ENCODE measurements around the gene SHANK3.

DNA sequence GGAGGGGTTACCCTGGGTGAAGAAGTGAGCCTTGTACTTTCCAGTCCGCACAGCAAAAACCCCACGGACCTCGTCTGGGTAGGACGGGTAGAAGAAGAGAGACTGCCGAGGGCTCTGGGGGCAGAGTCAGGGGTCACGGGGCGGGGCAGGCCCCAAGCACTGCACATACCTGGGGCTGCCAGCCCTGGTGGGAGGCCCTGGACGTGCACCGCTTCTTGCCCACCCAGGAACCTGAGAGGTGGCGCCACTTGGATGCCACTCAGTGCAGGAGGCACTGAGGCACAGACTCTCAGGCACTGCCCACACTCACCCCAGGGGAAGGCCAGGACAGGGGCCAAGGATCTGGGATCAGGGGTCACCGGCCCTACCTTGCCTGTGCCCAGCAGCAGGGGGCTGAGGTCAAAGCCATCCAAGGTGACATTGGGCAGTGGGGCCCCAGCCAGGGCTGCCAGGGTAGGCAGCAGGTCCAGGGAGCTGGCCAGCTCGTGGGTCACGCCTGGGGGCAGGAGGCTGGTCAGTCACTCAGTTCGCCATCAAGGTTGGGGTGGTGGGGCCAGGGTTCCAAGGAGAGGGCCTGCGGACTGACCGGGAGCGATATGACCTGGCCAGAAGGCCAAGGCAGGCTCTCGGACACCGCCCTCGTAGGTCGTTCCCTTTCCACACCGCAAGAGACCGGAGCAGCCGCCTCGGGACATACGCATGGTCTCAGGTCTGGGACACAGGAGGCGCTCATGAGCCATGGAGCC, 46.9 kb upstream of the SHANK3 start:
- TF ChIP-seq CTCF (conservative IDR thresholded peaks at IDR 0.05; ENCODE audit: low read length), result 0 out of 2 replicates have a peak, but pooled peaks have one; percentile 27
- no peak for TF ChIP-seq EZH2phosphoT487 (IDR thresholded peaks at IDR 0.05; ENCODE audit: borderline replicate concordance, low read depth, low read length)

Data from OCI-LY7 (cell line).